Urothelium cell line (cell line): Measurements from ENCODE around the gene PHC3.

ENCODE experiments used
- DNase-seq: peaks from one replicate; pipeline ENCODE4 v3.0.0; 2011; ENCODE audit warnings: low spot score, mixed read lengths
- FAIRE-seq: peaks from 2 replicates; lab custom pipeline; 2011; peaks lifted over from hg19 to GRCh38; lab: Jason Lieb, UNC

PHC3 gene

DNA sequence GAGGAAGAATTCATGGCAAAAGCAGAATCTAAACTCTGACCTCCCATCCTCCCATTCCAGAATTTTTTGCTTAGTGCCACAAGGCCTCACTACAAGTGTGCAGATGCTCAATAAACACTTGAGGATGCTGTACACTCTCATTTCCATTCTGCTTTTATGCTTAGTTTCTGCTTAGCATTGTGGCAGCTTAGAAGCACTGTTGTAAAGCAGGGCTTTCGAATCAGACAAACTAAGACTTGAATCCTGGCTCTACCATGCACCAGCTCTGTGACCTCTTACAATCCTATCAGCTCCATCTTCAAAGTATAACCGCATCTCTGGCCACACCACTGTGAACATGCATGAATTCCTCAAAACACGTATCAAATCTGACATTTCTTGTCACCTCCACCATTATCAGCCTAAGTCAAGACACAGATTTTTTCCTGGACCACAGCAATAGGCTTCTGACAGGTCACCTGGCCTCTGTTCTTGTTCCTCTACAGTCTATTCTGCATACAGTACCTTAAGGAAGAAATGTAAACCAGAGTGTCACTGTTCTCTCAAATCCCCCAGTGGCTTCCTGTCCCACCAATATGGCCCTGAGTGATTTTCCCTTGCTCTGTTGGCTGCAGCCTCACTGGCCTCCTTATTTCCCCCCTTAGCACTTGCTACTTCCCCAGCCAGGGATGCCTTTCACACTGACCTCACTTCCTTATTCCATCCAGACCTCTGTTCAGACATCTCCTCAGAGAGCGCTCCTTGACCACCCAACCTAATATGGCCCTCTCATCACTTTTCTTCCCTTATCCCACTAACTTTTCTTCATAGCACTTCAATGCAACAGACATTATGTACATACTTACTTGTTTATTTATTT, 8.1 kb upstream of the PHC3 start:
- DNase-seq (no peak), FAIRE-seq (no peak)

DNA sequence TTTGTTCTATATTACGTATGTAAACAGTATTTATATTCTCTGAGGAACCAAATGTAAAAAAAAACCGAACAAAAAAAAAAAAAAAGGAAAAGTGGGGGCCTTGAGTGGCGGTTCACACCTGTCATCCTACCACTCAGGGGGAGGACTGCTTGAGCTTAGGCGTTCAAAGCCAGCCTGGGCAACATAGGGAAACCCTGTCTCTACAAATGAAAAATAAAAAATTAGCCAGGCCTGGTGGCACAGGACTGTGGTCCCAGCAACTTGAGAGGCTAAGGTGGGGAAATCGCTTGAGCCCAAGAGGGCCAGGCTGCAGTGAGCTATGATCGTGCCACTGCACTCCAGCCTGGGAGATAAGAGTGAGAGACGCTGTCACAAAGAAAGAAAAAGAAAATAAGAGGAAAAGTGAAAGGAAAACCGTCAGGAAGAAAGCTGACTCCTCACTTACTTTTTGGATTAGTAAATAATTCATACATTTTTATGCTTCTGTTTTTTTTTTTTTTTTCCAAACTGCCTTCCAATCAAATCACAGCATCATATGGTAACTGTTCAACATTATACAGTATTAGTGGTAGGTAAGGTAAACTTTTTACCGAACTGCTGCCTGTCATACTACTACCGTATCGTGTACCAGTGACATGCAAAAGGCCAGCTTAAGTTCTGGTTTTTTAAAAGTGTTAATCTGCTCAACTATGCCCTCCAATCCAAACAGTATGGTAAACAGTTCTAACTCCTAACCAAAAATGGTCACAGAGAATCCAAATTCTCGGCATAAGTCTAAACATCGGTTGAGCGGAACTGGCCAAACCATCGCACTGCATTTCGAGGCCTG, 1.2 kb downstream of the PHC3 start:
- FAIRE-seq, result no peak

DNA sequence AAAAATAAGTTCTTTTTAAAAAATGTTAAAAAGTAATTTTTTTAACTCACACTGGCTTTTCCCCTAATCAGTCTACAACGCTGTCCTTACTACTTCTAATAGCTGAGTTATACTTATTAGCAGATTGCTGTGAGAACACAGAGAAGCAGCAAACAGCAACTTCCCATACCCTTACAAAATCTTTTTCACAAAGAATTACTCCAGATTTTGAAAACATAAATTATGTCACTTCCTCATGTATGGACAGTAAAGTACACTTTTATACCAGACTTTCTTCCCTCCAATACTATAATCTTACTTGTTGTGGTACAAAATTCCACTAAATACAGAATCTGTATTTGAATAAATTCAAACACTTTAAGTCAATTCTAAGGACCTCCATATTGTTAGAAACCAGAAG, 2.1 kb downstream of the PHC3 start:
- DNase-seq (no peak), FAIRE-seq (no peak)

More for the DNA sequence above, 1.2 kb downstream of the PHC3 start:
- no peak for DNase-seq

DNA sequence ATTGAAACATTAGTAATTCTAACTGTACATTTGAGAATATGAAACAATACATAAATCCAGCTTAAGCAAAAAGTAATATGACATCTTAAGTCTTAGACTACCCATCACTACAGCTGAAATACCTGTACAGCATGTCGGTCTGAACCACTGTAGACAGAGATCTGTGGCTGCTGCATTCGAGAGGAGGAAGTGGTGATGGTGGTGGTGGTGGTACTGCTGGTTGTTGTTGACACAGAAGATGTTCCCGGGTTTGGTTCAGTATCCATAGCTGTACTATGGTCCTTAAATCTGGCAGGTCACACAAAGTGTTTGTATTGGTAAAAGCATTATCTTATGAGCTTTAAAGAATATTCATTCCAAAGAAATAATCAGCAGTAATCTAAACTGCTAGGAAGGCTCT, 2.9 kb downstream of the PHC3 start:
- FAIRE-seq, result no peak

DNA sequence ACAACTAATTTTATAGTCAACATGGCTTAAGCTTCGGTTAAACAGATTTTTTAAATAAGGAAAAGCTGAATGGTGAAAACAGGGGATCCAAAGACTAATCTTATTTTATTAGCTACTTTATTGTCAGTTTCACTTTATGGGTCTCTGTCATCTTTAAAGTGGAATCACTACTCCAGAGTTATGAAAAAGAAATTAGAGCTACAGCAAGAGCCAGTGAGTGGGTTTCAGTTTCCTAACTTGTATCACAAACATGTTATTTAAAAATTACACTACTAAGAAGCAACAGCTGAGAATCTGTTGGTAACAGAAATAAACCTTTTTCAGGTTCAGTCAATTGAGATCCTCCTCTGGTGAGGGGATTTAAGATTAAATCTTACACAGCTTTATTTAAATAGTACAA, 10.0 kb downstream of the PHC3 start:
- no peak for FAIRE-seq
- no peak for DNase-seq

More for the DNA sequence above, 2.9 kb downstream of the PHC3 start:
- no peak for DNase-seq

DNA sequence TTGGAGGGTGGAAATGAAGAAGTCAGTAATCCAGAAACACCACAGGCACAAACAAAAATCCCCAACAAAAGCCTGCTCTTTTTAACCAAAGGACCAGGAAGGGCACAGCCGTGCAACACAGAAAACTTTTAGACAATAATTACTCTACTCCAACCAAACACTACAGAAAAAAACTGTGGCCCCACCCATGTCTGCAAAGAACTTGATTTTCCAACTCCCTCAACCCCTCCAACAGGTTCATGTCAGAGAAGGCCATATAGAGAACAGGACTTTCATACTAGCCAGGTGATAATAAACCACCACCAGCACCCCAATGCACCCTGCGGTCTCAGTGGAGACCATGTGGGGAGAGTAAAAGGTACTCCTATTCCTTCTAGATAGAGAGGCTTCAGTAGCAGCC, 16.8 kb downstream of the PHC3 start:
- DNase-seq (no peak), FAIRE-seq (no peak)

DNA sequence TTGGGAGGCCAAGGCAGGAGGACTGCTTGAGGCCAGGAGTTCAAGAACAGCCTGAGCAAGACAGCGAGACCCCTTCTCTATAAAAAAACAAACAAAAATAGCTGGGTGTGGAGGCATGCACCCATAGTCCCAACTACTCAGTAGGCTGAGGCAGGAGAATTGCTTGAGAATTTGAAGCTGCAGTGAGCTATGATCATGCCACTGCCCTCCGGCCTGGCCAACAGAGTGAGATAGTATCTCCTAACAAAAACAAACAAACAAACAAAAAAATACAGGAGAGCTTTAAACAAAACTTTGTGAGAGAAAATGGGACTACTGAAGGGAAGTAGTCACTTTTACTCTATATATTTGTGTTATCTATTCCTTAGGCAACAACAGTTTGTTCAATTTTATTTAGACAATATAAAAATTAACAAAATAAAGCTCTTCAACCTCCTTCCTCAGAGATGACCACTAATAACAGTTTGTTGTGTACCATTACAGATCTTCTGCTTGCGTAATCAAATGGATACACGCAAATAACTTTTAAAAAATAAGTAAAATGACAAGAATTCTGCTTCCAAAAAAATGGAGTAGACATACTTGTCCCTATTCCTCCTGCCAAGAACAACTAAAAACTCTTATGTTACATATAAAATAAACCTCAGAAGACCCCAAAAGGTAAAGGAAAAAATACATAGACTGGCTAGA, 17.4 kb downstream of the PHC3 start:
- DNase-seq (no peak), FAIRE-seq (no peak)

DNA sequence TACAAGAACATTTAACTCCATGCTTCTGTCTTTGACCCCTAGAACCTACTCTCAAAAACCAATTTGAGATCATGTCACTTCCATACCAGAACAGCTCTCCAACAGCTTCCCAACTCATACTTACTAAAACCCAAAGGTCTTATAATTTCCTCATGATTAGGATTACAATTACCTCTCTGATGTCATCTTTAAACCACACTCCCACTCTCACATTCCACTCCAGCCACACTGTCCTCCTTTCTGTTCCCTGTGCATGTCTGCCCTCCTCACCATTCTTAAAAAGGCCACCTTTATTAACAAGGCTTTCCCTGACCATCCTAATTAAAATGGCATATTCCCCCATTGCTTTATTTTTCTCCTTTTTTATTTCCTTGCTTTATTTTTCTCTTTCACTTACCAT, 18.9 kb downstream of the PHC3 start:
- no peak for DNase-seq
- FAIRE-seq, result no peak

DNA sequence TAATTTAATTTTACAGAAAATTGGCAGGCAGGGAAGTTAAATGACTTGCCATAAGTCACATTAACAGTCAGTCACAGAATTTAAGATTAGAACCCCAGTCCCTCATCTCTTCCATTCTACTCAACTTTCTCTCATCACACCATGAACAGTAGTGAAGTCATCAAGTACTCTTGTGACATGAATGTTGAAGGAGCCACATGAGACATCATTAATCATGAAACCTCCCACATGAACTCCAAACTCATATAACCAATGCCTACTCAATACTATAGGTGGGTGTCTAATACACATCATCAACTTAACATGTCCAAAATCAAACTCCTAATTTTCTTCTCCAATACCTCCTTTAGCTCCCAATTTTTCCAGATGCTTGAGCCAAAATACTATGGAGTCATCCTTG, 19.5 kb downstream of the PHC3 start:
- no peak for DNase-seq
- FAIRE-seq, result no peak

DNA sequence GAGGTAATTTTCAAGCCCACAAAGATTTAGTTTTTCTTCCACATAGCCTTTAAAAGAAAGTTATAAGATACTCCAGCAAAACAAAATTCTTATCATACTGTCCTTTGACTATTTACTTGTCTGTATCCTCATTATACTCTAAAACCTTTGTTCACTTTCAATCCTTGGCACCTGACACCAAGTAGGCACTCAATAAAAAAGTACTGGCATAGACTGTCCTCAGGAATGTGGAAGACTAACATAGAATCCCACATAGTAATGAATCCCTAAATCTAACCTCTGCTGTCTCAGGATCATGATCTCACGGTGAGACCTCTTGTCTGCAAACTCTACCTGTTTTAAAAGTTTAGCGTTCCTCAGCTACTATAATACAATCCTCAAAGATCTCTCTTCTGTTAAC, 21.6 kb downstream of the PHC3 start:
- DNase-seq (no peak), FAIRE-seq (no peak)

DNA sequence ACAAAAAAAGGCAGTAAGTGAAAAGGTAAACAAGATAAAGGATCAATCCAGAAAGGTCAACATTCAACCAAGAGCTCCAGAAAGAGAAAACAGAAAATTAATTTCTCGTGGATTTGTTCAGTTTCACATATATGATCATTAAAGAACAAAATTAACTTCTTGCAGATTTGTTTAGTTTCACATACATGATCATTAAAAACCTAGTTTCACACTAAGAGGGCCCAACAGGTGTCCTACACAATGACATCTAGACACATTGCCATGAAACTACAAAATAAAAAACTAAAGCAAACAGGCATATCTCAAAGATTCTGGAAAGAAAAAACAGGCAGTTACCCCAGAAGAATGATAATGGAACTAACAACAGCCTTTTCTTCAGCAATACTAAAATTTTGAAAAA, 22.1 kb downstream of the PHC3 start:
- FAIRE-seq, result no peak

DNA sequence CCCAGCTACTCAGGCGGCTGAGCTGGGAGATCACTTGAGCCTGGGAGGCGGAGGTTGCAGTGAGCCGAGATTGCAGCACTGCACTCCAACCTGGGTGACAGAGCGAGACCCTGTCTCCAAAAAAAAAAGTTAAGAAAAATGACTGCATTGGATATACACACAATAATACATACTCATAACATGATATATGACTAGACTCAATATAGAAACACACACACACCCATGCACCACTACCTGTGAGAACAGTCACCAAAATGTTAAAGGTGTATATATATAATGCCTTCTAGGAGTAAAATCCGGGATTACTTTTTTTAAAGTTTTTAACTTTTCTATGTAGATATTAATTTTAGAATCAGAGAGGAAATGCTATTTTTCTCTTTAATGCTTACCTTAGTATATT, 25.9 kb downstream of the PHC3 start:
- no peak for DNase-seq
- FAIRE-seq, result no peak

More for the DNA sequence above, 22.1 kb downstream of the PHC3 start:
- DNase-seq, result no peak

DNA sequence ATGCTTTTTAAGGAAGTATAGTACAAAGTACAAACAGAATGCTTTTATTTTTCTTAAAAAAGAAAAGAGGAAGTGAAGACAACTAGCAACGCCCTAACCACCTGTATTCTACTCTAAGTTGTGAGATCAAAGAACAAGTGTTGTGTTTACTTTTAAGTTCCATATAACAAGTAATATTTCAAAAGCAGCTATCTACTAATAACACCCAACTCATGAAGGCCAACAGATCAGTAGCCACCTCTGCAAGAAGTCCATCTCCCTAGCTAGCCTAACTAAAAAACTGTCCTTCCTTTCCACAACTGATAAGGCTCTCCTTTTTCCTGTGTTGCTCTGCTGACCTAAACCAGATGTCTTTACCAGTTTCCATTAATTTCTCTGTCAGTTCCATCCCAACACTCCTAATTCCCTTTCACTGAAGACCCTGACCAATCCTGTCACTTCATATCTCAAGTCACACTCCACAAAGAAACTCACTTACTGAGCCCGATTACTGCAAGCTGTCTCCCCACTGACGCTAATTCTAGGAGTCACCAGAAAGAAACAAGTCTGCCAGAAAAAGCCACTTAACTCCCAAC, 26.9 kb downstream of the PHC3 start:
- FAIRE-seq (no peak), DNase-seq (no peak)

DNA sequence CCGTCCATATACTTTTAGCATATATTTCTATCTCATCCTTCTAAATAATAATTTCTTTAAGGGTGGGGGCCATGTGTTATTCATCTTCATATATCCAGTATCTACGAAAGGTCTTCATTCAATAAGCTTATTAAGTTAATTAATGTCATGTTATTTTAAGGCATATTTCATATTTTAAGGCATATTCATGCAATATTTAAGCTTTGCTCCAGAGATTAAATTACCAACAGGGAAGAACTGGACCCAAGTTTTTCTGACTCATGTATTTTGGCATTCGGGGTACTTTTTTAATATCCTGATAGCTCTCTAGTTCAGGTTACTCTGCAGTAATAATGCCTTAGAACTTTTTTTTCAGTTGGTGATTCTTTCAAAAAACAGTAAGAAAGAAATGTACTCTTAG, 27.4 kb downstream of the PHC3 start:
- no peak for DNase-seq

DNA sequence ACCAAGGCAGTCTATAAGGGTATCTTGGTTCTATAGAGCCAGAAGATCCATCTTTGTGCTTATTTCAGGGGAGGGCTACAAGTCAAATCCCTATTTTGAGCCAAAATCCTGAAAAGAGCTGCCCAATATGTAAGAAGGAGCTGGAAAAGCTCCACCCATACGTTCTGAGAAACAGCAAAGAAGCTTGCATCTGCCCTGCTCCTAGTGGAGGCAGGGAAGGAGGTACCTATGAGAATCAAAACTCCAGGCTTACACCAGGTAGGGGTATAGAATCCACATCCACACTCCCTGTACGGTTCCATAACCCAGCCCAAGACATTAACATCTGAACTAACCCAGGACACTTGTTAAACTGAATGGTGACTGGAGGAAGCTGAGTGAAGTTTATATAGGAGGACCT, 30.0 kb downstream of the PHC3 start:
- DNase-seq (no peak), FAIRE-seq (no peak)

More for the DNA sequence above, 27.4 kb downstream of the PHC3 start:
- FAIRE-seq, result no peak

DNA sequence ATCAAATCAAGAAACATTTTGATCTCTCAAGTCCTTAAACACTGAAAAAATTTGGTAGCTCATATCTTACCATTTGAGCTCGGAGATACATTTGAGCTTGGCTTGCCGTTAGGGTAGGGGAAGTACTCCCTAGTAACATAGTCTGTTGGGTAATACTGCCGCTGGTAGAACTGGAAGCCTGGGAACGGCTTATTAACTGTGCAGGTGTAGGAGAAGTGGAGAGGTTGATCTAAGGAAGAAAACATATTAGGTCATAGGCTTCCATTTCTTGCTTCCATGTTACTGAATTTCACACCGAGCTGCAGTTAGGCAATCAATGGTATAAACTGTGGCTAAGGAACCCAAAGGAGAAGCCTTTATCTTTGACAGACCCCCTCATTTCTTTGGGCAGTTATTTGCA, 32.5 kb downstream of the PHC3 start:
- DNase-seq (no peak), FAIRE-seq (no peak)

DNA sequence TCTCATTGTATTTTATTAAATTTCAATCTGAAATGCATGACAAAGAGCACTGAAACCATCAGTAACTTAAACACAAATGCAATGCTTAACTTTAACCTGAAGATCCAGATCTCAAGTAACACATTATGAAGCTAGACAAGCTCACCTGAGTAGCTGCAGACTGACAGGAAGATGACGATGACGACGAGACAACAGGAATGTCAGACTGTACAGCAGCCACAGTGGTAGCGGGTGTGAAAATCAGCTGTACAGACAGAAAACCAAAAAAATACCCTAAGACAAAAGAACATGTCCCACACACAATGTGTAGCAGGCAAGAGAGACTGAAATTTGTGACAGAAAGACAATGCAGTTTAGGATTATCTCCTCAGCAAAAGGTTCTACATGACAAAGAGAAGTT, 36.3 kb downstream of the PHC3 start:
- DNase-seq, result no peak
- FAIRE-seq, result no peak

DNA sequence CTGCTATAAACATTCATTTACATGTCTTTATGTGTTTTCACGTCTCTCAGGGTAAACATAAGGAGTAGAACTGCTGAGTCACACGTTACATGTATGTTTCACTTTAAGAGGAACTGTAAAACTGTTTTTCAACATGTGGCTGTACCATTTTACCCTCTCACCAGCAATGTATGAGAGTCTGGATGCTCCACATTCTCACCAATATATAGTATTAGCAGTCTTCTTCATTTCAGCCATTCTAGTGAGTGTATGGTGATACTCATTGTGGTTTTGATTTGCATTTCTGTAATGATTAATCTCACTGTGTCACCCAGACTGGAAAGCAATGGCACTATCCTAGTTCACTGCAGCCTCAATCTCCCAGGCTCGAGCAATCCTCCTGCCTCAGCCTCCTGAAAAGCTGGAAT, 37.1 kb downstream of the PHC3 start:
- DNase-seq, result no peak
- no peak for FAIRE-seq

DNA sequence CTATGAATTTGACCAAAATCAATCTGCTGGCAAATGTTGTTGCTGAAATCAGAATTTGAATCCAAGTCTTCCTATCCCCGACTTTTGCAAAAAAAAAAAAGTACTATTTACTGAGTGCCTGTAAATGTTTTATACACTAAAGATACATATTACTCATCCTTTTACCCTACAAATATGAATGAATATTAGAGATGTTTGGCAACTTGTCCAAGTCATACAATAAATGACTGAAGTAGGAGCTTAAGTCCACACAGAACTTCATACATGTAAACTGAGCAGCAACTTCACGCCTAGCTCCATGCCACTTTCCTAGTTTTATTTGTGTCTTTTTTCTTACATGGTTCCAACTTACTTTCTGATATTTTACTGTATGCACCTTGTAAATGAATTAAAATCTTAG, 39.2 kb downstream of the PHC3 start:
- no peak for DNase-seq
- FAIRE-seq, result no peak

DNA sequence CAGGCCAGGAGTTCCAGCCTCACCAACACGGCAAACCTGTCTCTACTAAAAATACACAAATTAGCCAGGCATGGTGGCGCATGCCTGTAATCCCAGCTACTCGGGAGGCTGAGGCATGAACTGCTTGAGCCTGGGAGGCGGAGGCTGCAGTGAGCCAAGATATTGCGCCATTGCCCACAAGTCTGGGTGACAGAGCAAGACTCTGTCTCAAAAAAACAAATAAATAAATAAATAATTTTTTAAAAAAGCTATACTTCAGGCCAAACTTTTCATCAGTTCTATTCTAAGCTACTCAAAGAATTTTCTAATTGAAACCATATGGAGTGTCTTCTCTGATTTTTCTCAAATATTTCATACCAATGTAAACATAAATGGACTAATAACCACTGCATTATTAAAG, 43.5 kb downstream of the PHC3 start:
- FAIRE-seq, result no peak

DNA sequence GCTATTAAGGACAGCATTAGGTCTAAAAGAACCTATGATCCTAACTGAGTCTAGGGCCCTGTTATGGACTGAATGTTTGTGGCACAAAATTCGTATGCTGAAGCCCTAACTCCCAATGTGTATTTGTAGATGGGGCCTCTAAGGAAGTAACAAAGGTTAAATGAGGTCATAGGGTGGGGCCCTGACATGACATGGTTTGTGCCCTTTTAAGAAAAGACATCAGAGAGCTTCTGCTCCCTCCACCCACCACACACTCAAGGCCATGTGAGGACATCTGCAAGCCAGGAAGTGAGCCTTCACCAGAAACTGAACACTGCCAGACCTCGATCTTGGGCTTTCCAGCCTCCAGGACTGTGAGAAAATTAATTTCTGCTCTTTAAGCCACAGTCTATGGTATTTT, 49.2 kb downstream of the PHC3 start:
- DNase-seq (no peak), FAIRE-seq (no peak)

More for the DNA sequence above, 43.5 kb downstream of the PHC3 start:
- no peak for DNase-seq
